Activated CD4-positive, alpha-beta T cell treated with anti-CD3 and anti-CD28 coated beads for 48 hours (primary cell): ENCODE measurements around the gene IGF2BP3.
A peak's percentile ranks its signal among the peaks of the same experiment; 100 is the strongest.

Experiments
- DNase-seq: peaks from one replicate; pipeline ENCODE4 v3.0.0-alpha.2; 2020

IGF2BP3 gene

GRCh38 chr7:23472046-23472445 lies 1.8 kb upstream of the IGF2BP3 start:
- DNase-seq, result no peak

DNA sequence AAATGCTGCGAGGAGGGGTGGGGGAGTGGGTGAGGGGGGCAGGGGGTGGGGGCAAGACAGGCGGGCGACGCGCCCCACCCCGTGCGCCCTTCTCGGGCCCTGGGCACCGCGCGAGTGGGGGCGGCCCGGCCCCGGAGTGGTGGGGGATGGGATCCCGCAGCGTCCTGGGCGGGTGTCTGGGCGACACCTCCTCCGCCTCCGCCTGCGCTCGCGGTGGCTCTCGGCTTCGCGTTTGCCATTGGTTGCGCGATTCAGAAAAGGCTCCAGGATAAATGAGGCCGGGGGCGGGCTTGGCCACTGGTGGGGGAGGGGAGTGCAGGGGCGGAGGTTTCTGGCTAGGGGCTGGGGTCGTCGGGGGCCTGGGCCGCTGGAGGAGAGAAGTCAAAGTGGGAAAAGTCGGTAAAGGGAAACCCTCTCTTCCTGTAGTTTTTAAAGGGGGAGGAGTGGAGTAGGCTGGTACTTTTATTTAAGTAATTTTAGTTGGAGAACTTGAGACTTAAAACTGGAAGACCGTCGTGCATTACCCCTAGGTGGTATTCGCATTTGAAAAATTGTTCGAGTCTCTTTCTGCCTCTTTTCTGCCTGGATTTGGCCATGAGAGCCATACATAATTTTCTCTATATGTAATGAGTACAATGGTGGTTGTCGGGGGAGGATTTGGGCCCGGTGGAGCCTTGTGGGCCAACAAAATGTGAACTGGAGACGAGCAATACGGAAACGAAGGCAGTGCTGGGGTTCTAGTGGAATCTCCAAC lies 992 bp upstream of the IGF2BP3 start:
- peak; percentile 57 for DNase-seq

- no peak for DNase-seq
Measured at GRCh38 chr7:23469961-23470250, 385 bp downstream of the IGF2BP3 start.

GRCh38 chr7:23469150-23469960 lies 936 bp downstream of the IGF2BP3 start:
- DNase-seq, result peak; percentile 51

DNA sequence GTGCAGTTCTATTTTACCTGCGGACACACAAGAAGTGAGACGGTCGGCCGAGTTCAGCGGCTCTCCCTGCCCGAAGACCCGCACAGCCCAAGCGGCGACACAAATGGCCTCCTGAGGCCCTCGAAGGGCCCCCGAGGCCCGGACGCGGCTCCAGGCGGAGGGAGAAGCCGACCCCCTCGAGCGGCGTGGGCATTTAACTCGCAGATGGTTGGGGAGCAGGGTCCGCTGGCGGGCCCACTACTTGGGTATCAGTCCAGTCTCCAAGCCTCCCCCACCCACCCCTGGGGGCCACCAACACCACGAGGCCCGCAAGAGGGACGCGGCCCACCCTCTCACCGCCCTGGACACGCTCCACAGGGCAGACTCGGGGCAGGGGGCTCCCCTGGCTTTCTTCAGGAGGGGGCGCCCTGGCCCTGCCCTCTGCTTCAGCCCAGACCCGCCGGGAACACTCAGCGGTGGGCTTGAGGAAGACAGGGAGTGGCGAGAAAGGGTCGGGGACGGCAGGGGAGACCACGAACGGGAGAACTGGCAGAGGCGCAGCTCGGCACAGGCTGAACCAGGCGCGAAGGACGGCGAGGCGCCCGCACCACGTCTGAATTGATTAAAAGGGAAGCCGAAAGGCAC lies 1.7 kb downstream of the IGF2BP3 start:
- peak; percentile 35 for DNase-seq

DNA sequence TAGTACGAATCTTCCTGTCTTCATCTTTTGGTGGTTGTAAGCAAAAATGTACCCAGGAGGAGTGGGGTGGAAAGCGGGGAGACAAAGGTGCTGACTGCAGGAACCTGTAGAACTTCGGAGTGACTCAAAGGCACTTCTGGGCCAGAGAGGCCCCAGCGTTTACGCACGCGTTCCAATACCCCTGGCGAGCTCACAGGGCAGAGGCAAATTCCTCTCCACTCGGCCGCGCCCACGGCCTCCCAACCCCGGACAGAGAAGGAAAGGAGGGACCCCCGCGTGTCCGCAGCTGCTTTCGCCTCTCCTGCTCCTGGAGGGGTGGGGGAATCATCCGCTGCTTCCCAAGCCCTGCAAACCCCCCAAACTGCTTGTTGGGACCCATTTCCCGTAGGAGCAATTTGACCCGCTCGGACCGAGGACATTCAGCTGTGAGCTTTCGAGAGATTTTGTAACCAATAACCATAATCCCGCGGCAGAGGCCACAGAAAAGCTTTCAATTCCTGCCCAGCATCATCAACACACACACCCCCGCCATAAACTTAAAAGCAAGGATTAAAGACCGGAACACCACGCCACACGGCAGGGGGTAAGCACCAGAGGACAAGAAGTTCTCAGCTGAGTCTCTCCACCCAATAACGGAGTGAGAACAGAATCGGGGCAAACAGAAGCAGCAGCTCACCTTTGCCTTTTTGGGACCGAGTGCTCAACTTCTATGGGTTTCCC lies 2.3 kb downstream of the IGF2BP3 start:
- peak; percentile 35 for DNase-seq

DNA sequence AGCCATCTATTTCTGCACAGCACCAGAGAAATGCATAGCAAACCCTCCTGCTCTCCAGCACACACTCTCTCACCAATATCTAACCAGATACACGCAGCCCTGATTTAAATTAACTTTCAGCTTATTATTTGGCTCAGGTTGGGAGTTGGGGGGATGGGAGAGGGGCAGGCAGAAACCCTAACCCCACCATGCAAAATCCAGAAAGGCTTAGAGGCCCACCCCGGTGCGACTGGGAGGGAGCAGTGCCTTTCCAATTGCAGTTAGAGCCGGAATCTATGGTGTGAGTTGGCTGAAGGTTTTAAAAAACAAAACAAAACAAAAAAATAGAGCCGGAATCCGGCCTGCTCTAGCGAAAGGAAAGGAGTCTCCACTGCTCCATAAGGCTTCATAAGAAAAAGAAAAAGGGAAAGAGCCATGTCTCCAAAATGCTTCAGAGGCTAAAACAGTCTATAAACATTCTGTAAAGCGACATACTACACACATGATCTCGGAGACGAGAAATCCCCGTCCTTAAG lies 2.9 kb downstream of the IGF2BP3 start:
- no peak for DNase-seq

DNA sequence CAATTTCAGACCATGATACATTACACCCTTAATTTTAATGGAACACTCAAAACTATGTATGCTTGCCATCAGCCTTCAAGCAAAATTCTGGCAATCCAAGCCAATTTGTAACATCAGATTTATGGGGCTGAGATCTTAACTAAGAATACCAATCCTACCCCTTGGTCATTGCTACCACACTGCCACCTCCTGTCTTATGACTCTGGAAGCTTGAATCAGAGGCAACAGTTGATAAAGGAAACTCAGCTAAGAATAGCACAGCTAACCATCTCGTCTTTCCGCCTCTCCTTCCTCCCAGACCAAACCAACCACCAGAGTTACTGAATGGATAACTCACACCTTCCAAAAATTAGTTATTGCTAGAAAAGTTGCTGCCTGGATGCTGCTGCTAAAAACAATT lies 7.4 kb downstream of the IGF2BP3 start:
- peak; percentile 23 for DNase-seq

DNA sequence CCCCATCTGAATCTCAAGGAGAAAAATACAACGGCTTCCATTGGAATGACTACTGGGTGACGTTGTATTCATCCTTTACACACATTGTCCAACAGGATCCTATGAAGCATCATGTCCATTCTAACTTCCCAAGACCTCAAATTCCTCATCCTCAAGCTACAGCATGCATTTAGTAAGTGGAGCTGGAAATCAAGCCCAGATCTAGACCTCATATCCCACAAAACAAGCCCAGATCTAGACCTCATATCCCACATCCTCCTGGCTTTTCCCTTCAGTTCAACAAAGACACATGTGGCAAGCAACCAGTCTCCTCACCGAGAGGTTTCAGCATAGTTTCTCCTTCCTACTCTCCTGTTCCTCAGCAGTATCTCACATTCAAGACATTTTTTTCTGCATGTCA lies 12.2 kb downstream of the IGF2BP3 start:
- DNase-seq, result no peak

DNA sequence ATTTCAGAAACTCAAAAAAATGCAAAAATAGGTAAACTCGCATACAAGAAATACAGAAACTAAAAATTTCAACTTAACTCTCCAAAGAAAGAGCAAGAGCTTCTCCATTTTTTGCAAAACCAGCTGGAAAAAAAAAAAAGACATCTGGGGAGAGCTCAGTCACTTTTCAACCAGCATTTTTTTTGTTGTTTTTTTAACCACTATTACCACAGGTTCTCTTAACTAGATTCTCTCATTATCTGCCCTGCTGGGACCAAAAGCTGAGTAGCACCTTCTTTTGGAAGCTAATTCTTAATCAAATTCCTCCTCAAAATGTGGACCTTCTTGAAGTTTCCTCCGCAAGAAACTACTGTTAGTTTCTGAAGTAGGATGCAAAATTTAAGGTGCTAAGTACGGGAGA lies 14.2 kb downstream of the IGF2BP3 start:
- no peak for DNase-seq

- no peak for DNase-seq
Measured at GRCh38 chr7:23454881-23455526, 15.3 kb downstream of the IGF2BP3 start.

- peak; percentile 19 for DNase-seq
Measured at GRCh38 chr7:23450518-23450917, 19.8 kb downstream of the IGF2BP3 start.

GRCh38 chr7:23449941-23450340 lies 20.4 kb downstream of the IGF2BP3 start:
- no peak for DNase-seq

- no peak for DNase-seq
Measured at GRCh38 chr7:23445326-23445725, 25.0 kb downstream of the IGF2BP3 start.

- no peak for DNase-seq
Measured at GRCh38 chr7:23443974-23444373, 26.3 kb downstream of the IGF2BP3 start.

GRCh38 chr7:23438171-23438570 lies 32.1 kb downstream of the IGF2BP3 start:
- DNase-seq, result no peak

DNA sequence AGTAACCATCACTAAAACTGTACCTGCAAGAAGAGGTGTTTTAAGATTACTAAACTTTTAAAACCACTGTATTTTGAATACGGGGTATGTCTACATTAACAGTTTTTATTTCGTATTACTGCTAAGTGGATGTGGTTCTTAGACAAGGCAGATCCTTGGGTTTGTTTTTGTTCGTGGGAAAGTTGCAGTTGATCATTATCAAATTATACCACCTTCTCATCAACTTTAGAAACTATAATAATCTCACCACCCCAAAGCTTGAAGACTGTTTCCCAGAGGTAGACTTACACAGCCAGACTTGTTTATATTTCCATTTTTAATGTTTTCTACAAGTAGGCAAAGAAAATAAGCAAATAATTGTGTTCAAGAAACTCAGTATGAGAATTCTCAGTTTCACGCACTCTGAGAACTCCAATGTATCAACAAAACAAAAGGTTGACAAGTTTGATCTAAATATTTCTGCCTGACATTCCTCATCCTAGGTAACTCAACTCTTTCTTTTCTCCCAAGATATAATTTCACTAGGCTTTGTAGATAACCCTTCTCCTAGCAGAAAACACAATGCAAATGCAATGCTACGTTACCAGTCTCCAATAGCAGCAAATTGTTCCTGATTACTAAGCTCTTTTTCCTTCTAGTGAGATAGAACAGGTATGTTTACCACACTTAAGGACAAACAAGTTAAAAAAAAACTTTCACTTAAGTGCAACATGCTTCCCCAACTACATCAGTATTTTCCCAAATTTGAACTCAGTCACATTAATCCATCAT lies 36.0 kb downstream of the IGF2BP3 start:
- no peak for DNase-seq

DNA sequence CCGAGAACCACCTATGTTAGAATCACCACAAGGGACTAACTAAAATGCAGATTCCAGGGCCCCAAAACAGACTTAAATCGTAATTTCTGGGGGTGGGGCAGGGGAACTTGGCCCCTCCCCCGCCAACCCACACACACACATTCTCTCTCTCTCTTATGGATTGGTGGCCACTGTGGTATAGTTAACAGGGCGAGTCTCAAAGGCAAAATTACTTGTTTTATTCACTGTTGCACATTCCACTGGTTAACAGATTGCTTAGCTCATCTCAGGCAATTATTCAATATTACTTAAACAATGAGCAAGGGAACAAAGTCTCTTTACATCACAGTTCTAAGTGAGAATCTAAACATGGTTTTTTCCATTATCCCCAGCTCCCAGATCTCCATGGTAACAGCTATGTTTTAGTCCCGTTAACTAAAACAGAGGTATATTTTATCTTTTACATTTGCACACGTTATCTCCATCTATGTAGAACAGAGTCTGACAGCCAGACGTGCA lies 38.5 kb downstream of the IGF2BP3 start:
- no peak for DNase-seq

DNA sequence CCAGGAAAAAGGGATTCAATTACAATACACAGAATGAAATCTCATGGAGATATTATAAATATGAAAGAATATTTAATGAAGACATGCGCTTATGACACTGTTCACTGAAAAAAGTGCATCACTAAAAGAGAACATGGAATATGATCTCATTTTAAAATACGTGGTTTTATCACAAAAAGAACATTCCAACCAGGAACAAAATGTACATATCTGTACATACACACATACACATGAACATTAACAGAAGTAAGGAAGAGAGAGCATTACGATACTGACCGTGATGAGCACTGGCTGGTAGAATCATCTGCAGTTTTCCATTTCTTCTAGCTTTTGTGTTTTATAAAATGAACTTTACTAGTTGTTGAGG lies 39.4 kb downstream of the IGF2BP3 start:
- DNase-seq, result no peak

DNA sequence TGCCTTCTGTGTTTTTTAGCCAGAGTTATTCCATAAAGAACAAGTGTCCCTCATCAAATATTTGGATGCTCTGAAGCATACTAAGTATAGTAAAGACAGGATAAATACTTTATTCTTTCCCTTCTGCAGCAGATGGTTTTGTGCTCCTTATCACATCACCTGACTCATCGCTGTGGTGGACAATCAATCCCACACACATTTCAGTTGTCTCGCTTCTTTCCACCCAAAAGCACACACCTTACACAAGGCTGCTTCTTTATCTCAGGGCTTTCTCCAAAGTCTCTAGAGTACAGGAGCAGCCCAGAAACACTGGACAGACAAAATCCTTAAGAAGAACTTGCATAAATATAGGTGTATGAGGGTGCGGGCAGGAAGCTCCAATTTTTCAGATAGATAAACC lies 43.4 kb downstream of the IGF2BP3 start:
- peak; percentile 15 for DNase-seq

DNA sequence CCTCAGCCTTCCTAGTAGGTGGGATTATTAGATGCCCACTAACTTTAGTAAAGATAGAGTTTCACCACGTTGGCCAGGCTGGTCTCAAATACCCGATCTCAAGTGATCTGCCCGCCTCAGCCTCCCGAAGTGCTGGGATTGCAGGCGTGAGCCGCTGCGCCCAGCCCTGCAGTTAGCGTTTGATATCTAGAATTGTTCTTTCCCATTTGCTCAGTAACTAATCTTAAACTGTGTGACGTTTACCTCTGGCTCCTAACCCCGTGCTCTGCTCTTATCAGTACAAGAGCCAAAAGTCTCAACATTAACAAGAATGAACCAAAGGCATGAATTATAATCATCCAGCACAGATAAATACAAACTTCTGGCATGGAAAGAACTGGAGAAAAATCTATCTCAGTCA lies 47.4 kb downstream of the IGF2BP3 start:
- DNase-seq, result no peak

DNA sequence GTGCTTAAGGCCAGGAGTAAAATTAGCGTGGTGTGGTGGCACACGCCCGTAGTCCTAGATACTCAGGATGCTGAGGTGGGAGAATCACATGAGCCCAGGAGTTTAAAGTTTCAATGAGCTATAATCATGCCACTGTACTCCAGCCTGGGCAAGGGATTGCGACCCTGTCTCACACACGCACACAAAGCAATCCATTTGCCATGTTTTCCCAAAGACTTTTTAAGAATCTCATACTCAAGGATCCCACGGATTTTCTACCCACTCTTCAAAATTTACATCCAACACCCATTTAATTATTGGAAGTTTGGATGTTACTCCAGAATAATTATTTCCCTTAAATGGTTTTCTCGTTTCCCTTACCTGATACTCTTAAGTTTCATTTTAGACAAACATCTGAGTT lies 47.9 kb downstream of the IGF2BP3 start:
- DNase-seq, result no peak
